AG10803 (cell line): ENCODE results near the gene C1orf56.
A peak's percentile ranks its signal among the peaks of the same experiment; 100 is the strongest.

Experiments used
- DNase-seq: peaks from one replicate; pipeline ENCODE4 v3.0.0; 2010; ENCODE audit warnings: low read depth
- H3K4me3 ChIP-seq: 2 replicates; pipeline ENCODE4 v1.5.1; 2011; ENCODE audit warnings: mild to moderate bottlenecking, low read length, control low read depth
- CTCF ChIP-seq: conservative IDR thresholded peaks from 2 replicates; pipeline ENCODE4 v1.5.1; 2011; ENCODE audit warnings: mild to moderate bottlenecking, low read length, control low read depth, inconsistent platforms

Gene C1orf56

DNA sequence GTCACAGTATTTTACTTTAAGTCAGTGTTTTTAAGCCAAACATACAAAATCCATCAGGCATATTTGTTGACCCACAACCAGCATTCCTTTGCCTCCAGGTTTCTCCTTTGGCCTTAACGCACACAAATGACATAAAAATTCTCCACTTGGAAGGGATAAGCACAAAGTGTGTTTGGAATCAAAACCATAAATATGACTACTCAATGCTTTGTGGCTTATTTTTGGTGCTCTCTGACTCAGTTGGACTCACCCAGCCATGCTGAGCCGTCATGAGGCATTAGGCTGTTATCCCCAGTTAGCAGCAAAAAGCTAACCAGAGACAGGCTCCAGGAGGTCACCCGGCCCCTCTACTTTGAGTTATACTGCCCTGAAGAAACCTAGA lies 38.4 kb upstream of the C1orf56 start:
- DNase-seq, result peak; percentile 67
- TF ChIP-seq CTCF, result no peak
- peak overlapping the region; percentile 100 for H3K4me3 ChIP-seq

GRCh38 chr1:151009674-151010345 lies 37.7 kb upstream of the C1orf56 start:
- H3K4me3 ChIP-seq, result peak overlapping the region; percentile 100
- DNase-seq, result no peak
- no peak for TF ChIP-seq CTCF

DNA sequence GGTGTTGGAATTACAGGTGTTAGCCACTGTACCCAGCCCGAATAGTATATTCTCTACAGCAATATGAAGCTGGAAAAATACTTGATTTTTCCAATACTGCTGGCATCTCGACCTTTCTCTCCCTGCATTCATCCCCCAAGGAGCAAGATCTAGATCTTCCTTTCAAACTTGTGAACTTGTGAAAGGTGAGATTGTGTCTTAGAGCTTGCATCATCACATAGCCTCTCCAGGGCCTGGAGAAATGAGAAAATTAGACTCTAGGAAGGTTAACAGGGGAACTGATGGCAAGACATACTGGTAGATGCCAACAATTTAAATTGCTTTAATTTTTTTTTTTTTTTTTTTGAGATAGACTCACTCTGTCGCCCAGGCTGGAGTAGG lies 37.2 kb upstream of the C1orf56 start:
- no peak overlapping the region for H3K4me3 ChIP-seq
- no peak for TF ChIP-seq CTCF
- no peak for DNase-seq

- no peak for TF ChIP-seq CTCF
- no peak overlapping the region for H3K4me3 ChIP-seq
- no peak for DNase-seq
Measured at GRCh38 chr1:151011154-151011850, 36.2 kb upstream of the C1orf56 start.

GRCh38 chr1:151012684-151013471 lies 34.7 kb upstream of the C1orf56 start:
- no peak for TF ChIP-seq CTCF
- no peak for DNase-seq
- no peak overlapping the region for H3K4me3 ChIP-seq

DNA sequence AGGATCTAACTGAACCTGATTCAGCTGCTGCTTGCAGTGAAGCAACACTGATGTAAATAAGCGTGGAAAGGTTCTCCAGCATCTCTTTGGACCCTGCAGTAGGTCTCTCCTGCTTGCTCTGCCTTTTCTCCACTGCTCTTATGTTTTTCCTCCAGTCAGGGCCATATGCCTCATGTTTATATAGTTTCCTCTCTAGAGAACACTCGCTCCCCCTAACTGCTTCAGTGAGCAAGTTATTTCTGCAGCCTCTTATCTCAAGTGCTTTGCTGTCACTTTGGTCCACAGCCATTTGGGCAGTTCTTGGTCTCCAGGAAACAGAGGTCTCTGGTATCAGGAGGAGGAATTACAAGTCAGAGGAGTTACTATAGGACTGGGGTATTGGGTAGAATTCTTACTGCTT lies 34.0 kb upstream of the C1orf56 start:
- no peak for DNase-seq
- no peak for TF ChIP-seq CTCF
- no peak overlapping the region for H3K4me3 ChIP-seq
